ENCODE measurements around the gene AIMP1.
"Not testable (repeated sequence)": the region's sequence is repeated elsewhere in the genome, so short reads cannot be mapped to it uniquely, and the experiment has no call there.

Gene AIMP1

GRCh38 chr4:106312997-106313522 is 3.3 kb upstream of the AIMP1 start:
- DNase-seq, result no peak

- no peak for DNase-seq
These were observed 1.4 kb upstream of the AIMP1 start for GRCh38 chr4:106314960-106315359.

- no peak for DNase-seq
These were observed 828 bp upstream of the AIMP1 start for GRCh38 chr4:106315476-106315967.

GRCh38 chr4:106316773-106317409 is 541 bp downstream of the AIMP1 start:
- no peak for DNase-seq

- no peak for DNase-seq
These were observed 1.5 kb downstream of the AIMP1 start for GRCh38 chr4:106317815-106318214.

- no peak for DNase-seq
These were observed 2.2 kb downstream of the AIMP1 start for GRCh38 chr4:106318511-106318910.

GRCh38 chr4:106320235-106320634 is 3.9 kb downstream of the AIMP1 start:
- no peak for DNase-seq

GRCh38 chr4:106321168-106321567 is 4.8 kb downstream of the AIMP1 start:
- not testable (repeated sequence) for DNase-seq

- not testable (repeated sequence) for DNase-seq
These were observed 5.5 kb downstream of the AIMP1 start for GRCh38 chr4:106321814-106322213.

- no peak for DNase-seq
These were observed 6.8 kb downstream of the AIMP1 start for GRCh38 chr4:106323119-106323518.

GRCh38 chr4:106325800-106326199 is 9.4 kb downstream of the AIMP1 start:
- DNase-seq, result no peak

GRCh38 chr4:106329041-106329618 is 12.8 kb downstream of the AIMP1 start:
- DNase-seq, result no peak

- DNase-seq, result no peak
These were observed 16.8 kb downstream of the AIMP1 start for GRCh38 chr4:106333186-106333585.

- DNase-seq, result no peak
These were observed 18.6 kb downstream of the AIMP1 start for GRCh38 chr4:106334741-106335470.

GRCh38 chr4:106336618-106337017 is 20.3 kb downstream of the AIMP1 start:
- no peak for DNase-seq

GRCh38 chr4:106337916-106338315 is 21.6 kb downstream of the AIMP1 start:
- no peak for DNase-seq

GRCh38 chr4:106338671-106339070 is 22.3 kb downstream of the AIMP1 start:
- DNase-seq, result no peak

- DNase-seq, result no peak
These were observed 23.1 kb downstream of the AIMP1 start for GRCh38 chr4:106339431-106339830.

- no peak for DNase-seq
These were observed 24.4 kb downstream of the AIMP1 start for GRCh38 chr4:106340774-106341173.

GRCh38 chr4:106343865-106344646 is 27.7 kb downstream of the AIMP1 start:
- no peak for DNase-seq

- DNase-seq, result no peak
These were observed 28.3 kb downstream of the AIMP1 start for GRCh38 chr4:106344647-106344970.

GRCh38 chr4:106347167-106347566 is 30.8 kb downstream of the AIMP1 start:
- DNase-seq, result no peak

- DNase-seq, result no peak
These were observed 34.7 kb downstream of the AIMP1 start for GRCh38 chr4:106351016-106351415.

Measured in NCI-H1694 (cell line).